ENCODE measurements around the gene FAM217B.
A peak's percentile ranks its signal among the peaks of the same experiment; 100 is the strongest.

FAM217B gene, protein sequence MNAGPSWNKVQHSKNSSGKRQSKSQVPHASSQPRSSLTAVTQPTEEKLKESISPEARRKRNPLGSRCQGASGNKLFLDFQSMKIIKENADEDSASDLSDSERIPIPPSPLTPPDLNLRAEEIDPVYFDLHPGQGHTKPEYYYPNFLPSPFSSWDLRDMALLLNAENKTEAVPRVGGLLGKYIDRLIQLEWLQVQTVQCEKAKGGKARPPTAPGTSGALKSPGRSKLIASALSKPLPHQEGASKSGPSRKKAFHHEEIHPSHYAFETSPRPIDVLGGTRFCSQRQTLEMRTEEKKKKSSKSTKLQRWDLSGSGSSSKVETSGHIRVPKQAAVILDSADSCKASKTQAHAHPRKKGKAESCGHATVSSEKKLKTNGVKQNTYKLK

DNA sequence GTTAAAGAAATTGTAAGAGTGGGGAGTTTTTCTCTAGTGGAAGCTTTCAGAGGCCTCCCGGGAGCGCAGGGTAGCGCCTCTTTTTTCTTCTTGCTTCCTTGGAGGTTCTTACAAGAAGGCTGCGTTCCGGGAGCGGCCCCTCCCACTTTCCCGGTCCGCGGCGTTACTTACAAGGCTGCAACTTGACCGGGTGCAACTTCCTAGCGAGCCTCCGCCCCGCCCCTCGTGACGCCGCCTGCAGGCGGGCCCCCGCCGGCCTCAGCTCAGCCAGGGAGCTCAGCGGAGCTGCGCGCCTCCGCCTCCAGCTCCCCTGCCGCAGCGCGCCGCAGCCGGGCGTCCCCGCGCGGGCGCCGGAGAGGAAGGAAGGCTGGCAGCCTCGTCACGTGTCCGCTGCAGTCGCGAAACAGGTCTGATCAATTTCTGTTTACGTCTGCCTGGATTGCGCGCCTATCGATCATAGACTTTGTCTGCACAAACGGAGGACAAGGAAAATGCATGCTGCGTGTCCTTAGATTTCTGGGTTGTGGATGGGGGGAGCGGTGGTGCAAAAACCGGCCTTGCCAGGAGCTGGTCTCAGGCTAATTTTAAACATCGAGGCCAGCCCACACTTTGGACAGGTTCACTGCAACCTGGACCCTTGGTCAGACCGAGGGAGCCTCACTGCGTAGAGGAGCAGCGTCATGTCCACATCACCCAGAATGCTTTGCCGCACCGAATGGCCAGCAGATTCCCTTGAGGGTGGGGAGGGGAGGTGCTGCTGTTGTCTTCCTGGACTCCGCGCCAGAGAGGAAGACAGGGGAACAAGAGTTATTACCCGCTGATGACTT, at the start of gene FAM217B, which contains the start of gene PPP1R3D:
Gene FAM217B (plus strand): TSS at position 261 of the 827 bp plus-strand sequence. CDS start 3,555 bp downstream, outside the sequence.
Gene PPP1R3D (minus strand): TSS at position 177 of the 827 bp plus-strand sequence. CDS start 374 bp downstream, outside the sequence.
- Mint-ChIP-seq H3K27ac (peak within 1 kb of the TSS; percentile 95), H3K36me3 (peaks cover 8% of the 10 kb centered on the region), H3K27me3 (no peaks in the 10 kb centered on the region), H3K4me1 (peaks cover 20% of the 10 kb centered on the region), H3K9me3 (no peaks in the 10 kb centered on the region), H3K4me3 (peak within 1 kb of the TSS; percentile 98)
- peak; percentile 78 to 82 for DNase-seq (ENCODE audit: low spot score in 2 of 2)
- peak; percentile 97 for ATAC-seq (ENCODE audit: low read depth)

DNA sequence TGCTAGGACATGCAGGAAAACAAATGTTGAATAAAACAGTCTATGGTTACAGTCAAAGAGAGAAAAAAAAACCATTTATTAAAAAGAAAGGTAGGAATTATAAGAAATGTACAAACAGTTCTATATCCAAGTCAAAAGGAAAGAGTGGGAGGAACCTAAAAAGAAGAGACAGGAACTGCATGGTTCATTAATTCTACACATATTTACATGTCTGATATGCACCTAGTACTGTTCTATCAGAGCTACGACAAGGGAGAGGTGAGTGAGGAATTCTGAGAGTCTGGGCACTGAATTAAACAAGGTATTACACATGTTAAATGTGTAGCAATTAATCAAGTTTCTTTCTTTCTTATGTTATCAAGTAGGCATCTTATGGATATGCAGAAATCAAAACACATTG, 48.6 kb upstream of the FAM217B start:
- Mint-ChIP-seq H3K4me1 (peaks cover 10% of the 10 kb centered on the region), H3K27ac (no peak overlapping the region), H3K9me3 (peaks cover 2% of the 10 kb centered on the region), H3K36me3 (peaks cover 4% of the 10 kb centered on the region), H3K27me3 (peaks cover 3% of the 10 kb centered on the region), H3K4me3 (no peak overlapping the region)
- ATAC-seq (ENCODE audit: low read depth) (peak; percentile 68), DNase-seq (ENCODE audit: low spot score in 2 of 2) (no peak)

DNA sequence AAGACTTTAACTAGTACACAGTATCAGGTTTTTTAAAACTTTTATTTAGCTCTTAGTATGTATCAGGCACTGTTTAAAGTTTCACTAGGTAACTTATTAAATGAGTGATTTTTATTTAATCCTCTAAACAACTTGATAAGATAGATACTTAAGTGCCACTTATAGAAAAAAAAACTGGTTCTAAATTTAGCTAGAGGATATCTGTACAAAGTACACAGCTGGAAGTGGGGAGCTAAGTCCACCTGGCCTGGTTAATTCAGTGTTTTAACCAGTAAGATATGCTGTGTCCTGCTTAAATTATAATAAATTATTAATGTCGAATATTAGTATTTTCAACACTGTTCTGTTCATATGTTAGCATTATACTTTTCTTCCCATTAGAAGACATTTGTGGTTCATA, 44.3 kb upstream of the FAM217B start:
- Mint-ChIP-seq H3K36me3 (peaks cover 5% of the 10 kb centered on the region), H3K27me3 (peaks cover 3% of the 10 kb centered on the region), H3K27ac (no peak overlapping the region), H3K4me1 (peaks cover 8% of the 10 kb centered on the region), H3K4me3 (no peak overlapping the region), H3K9me3 (peaks cover 1% of the 10 kb centered on the region)
- no peak for ATAC-seq (ENCODE audit: low read depth)
- DNase-seq (ENCODE audit: low spot score in 2 of 2), result no peak

DNA sequence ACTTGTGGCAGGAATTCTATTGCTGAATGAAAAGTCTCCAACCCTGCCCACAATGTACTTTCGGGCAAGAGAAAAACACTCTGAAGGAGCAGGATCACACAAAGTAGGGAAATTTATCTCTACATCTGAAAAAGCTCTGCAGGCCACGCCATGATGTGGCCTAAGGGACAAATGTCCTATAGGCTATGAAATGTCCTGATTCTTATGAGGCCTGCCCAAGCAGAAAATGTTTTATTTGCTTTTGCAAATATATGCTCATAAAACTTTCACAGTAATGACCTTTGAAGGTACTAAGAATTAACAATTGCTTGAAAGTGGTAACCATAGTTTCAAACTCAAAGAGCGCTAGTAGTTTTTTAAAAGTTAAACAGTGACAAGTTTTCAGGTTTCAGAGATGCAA, 37.7 kb upstream of the FAM217B start:
- Mint-ChIP-seq H3K27ac (no peak overlapping the region), H3K36me3 (peaks cover 1% of the 10 kb centered on the region), H3K4me3 (no peak overlapping the region), H3K27me3 (no peaks in the 10 kb centered on the region), H3K4me1 (no peaks in the 10 kb centered on the region), H3K9me3 (peaks cover 1% of the 10 kb centered on the region)
- DNase-seq (ENCODE audit: low spot score in 2 of 2) (no peak), ATAC-seq (ENCODE audit: low read depth) (no peak)

DNA sequence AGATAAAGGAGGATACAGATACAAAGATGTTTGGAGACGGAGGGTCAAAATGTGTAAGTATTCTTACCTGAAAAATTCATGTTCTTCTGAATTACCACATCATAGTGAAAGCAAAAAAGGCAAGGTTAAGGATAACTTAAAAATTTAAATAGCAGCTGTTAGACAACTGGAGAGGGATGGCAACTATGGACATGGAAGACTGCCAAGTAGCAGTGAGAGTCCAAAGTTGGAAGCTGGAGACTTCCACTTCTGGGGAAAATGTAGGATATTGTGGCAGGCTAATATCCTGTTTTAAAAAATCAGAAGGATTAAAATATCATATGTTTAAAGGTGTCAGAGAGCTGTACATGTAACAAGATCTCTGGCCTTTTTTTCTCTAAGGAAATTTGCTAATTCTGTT, 36.6 kb upstream of the FAM217B start:
- Mint-ChIP-seq H3K27ac (no peak overlapping the region), H3K9me3 (no peaks in the 10 kb centered on the region), H3K36me3 (no peaks in the 10 kb centered on the region), H3K4me3 (no peak overlapping the region), H3K4me1 (no peaks in the 10 kb centered on the region), H3K27me3 (no peaks in the 10 kb centered on the region)
- ATAC-seq (ENCODE audit: low read depth) (no peak), DNase-seq (ENCODE audit: low spot score in 2 of 2) (no peak)

DNA sequence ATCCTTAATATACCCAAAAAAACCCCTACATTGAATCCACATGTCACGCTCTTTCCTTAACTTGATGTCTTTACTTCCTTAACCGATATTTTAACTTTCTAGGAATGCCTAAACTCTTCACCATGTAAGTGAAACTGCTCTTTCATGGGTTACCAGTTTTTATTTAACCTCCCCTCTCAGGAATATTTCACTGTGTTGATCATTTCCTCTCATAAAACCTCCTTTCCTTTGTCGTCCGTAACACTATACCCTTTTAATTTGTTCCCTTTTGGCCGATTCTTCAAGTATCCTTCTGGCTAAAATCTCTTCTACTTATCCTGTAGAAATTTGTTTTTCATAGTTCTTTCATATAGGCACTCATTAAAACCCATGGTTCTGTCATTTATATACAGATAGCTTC, 31.3 kb upstream of the FAM217B start:
- no peaks in the 10 kb centered on the region for H3K36me3 Mint-ChIP-seq
- no peak overlapping the region for H3K4me3 Mint-ChIP-seq
- DNase-seq (ENCODE audit: low spot score in 2 of 2) (no peak), ATAC-seq (ENCODE audit: low read depth) (no peak)
- no peak overlapping the region for H3K27ac Mint-ChIP-seq
- H3K27me3 Mint-ChIP-seq, result no peaks in the 10 kb centered on the region
- H3K9me3 Mint-ChIP-seq, result no peaks in the 10 kb centered on the region
- H3K4me1 Mint-ChIP-seq, result peaks cover 4% of the 10 kb centered on the region

DNA sequence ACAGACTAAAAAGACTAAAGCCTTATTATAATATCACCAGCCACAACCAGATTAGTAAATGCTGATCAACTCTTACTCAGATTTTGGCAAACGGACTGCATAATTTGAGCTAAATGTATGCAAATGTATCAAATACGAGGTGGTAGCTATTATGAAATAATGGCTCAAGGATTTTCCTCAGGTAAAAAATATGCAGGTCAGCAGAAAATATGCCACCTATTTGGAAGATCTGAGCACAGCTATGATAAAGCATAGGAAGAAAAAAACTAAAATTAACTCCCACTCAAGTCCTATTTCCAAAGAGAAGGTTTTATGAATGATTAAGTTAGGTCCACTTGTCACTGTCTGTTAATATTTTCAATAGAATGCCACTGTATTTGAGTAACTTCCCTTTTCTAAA, 29.1 kb upstream of the FAM217B start:
- Mint-ChIP-seq H3K27ac (no peak overlapping the region), H3K4me3 (no peak overlapping the region), H3K4me1 (peaks cover 4% of the 10 kb centered on the region), H3K27me3 (no peaks in the 10 kb centered on the region), H3K9me3 (no peaks in the 10 kb centered on the region), H3K36me3 (no peaks in the 10 kb centered on the region)
- DNase-seq (ENCODE audit: low spot score in 2 of 2) (no peak), ATAC-seq (ENCODE audit: low read depth) (no peak)

DNA sequence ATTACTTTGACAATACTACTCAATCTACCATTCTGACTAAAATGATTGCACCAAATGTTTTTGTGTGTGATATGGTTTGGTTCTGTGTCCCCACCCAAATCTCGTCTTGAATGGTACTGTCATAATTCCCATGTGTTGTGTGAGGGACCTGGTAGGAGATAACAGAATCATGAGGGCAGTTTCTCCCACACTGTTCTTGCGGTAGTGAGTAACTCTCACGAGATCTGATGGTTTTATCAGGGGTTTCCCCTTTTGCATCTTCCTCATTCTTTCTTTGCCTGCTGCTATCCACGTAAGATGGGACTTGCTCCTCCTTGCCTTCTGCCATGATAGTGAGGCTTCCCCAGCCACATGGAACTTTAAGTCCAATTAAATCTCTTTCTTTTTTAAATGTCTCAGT, 27.6 kb upstream of the FAM217B start:
- no peak overlapping the region for H3K27ac Mint-ChIP-seq
- peaks cover 4% of the 10 kb centered on the region for H3K4me1 Mint-ChIP-seq
- H3K4me3 Mint-ChIP-seq, result no peak overlapping the region
- no peaks in the 10 kb centered on the region for H3K36me3 Mint-ChIP-seq
- H3K9me3 Mint-ChIP-seq, result no peaks in the 10 kb centered on the region
- DNase-seq (ENCODE audit: low spot score in 2 of 2) (no peak), ATAC-seq (ENCODE audit: low read depth) (peak; percentile 70)
- no peaks in the 10 kb centered on the region for H3K27me3 Mint-ChIP-seq

DNA sequence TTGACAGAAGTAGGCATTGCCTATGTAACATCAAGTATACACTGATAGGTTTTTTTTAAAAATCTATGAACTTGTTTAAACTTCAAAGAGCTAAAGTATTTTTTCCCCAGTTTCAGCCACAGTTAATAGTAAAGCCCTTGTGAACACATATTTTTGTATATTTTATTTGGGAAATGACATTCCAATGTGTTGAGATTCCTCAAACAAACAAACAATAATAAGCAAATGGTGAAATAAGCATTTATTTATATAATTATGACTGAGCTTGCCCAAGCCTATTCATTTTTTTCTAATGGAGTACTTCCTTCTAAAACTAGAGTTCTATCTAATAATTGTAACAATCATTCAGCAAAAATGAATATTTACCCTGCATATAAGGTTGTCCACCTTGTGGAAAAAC, 19.2 kb upstream of the FAM217B start:
- no peak overlapping the region for H3K4me3 Mint-ChIP-seq
- H3K4me1 Mint-ChIP-seq, result no peaks in the 10 kb centered on the region
- DNase-seq (ENCODE audit: low spot score in 2 of 2) (no peak), ATAC-seq (ENCODE audit: low read depth) (no peak)
- H3K9me3 Mint-ChIP-seq, result no peaks in the 10 kb centered on the region
- no peaks in the 10 kb centered on the region for H3K36me3 Mint-ChIP-seq
- H3K27ac Mint-ChIP-seq, result no peak overlapping the region
- peaks cover 1% of the 10 kb centered on the region for H3K27me3 Mint-ChIP-seq

DNA sequence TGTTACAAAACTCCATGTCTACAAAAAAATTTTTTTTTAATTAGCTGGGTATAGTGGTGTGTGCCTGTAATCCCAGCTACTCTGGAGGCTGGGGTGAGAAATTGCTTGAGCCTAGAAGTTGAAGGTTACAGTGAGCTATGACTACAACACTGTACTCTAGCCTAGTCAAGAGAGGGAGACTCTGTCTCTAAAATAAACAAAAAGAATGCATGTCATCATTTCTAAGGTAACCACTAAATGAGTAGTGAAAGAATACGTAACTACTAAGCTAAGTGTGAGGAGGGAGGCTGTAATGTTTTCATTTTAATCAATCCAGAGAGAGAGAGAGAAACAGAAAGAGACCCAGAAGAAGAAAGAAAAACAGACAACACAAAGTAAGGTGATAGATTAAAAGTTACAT, 16.7 kb upstream of the FAM217B start:
- Mint-ChIP-seq H3K4me3 (no peak overlapping the region), H3K27me3 (peaks cover 1% of the 10 kb centered on the region), H3K36me3 (no peaks in the 10 kb centered on the region), H3K4me1 (no peaks in the 10 kb centered on the region), H3K9me3 (no peaks in the 10 kb centered on the region), H3K27ac (no peak overlapping the region)
- ATAC-seq (ENCODE audit: low read depth) (no peak), DNase-seq (ENCODE audit: low spot score in 2 of 2) (no peak)

DNA sequence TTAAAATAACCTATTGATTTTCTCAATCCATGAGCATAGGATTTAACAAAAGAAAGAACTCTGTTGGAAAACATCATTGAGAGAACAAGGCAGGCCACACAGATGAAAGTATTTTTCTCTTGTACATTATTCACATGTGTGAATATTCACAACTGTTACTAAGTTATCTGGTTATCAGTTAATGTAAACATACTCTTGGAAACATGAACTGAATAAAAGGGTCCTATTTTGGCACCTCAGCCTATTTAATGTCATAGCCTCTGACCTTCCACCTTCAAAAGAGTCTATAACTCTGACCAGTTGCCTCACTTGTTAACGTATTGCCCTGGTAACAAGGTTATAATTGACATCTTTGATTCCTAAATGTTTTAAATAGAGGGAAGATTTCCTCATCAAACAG, 14.8 kb upstream of the FAM217B start:
- ATAC-seq (ENCODE audit: low read depth) (no peak), DNase-seq (ENCODE audit: low spot score in 2 of 2) (no peak)
- Mint-ChIP-seq H3K4me3 (no peak overlapping the region), H3K27ac (no peak overlapping the region), H3K27me3 (peaks cover 1% of the 10 kb centered on the region), H3K9me3 (no peaks in the 10 kb centered on the region), H3K4me1 (no peaks in the 10 kb centered on the region), H3K36me3 (no peaks in the 10 kb centered on the region)

DNA sequence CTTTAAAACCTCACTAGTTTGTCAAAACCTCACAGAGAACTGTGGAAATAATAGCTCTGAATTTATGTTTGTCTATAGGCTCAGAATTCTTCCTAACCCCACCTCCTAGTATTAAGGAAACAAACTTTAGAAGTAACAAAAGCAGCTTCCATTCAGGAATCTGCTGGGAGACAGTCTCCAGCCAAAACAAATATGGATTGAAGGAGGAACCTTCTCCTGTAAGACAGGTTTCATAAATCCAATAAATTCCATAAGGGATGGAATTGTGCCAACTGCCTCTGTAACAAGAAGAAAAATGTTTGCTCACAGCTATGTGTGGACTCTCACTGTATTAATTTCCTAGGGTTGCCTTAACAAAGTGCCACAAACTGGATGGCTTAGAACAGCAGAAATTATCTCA, 14.3 kb upstream of the FAM217B start:
- Mint-ChIP-seq H3K27ac (no peak overlapping the region), H3K27me3 (peaks cover 1% of the 10 kb centered on the region), H3K4me3 (no peak overlapping the region), H3K4me1 (no peaks in the 10 kb centered on the region), H3K36me3 (no peaks in the 10 kb centered on the region), H3K9me3 (no peaks in the 10 kb centered on the region)
- ATAC-seq (ENCODE audit: low read depth), result no peak
- no peak for DNase-seq (ENCODE audit: low spot score in 2 of 2)

DNA sequence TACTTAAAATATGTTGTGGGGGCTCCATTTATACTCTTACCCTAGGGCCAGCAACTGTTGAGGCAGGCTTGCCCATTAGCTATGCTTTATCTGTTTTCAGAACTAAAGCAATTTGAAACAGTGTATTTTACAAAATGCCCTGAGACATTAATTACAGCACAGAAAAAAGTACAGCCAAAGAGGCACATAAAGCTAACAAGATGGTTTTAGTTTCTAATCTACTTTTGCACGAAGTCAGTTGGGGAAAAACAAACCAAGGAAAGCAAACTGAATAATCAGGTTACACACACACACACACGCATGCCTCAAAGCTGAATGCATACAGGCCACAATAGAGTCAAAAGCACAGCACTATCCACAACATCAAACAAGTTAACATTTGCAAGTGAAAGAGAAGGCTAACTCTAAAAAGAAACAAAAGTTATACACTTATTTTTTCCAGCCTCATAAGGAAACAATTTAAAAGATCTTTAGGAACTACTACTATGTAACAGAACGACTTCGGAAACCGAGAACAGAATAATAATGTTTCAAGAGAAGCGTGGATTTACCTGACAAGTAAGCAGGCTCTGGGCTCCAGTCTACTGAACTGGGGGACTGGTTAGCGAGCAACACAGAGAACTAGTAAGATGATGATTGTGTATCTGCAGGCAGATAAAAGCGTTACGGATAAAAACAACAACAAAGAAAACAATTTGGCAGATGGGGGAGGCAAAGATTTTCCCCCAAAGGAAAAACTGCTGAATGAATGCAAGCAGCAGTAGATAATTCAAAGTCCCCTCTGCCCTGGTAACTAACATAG, 8.5 kb upstream of the FAM217B start:
- Mint-ChIP-seq H3K4me3 (peak overlapping the region; percentile 37), H3K27me3 (no peaks in the 10 kb centered on the region), H3K9me3 (no peaks in the 10 kb centered on the region), H3K4me1 (peaks cover 2% of the 10 kb centered on the region), H3K27ac (no peak overlapping the region), H3K36me3 (peaks cover 2% of the 10 kb centered on the region)
- ATAC-seq (ENCODE audit: low read depth), result no peak
- DNase-seq (ENCODE audit: low spot score in 2 of 2), result no peak
